Heart right ventricle (tissue), 16 donors: ENCODE data around the gene SLC6A6. TPM values are rescaled to one million over a fixed set of nuclear protein-coding genes. Genes with fewer than 3 reads are reported as not detected.
A peak's percentile ranks its signal among the peaks of the same experiment; 100 is the strongest.

Experiments
- ATAC-seq, 8 donors: fragments of 200-7000 bp; cut with Tn5 transposase; one replicate each; pipeline ENCODE4 v1.9.1; 2020; ENCODE audit warnings: mild to moderate bottlenecking in 8 of 8, moderate library complexity in 8 of 8, moderate number of reproducible peaks in 1 of 8
- DNase-seq, 2 donors: peaks; one replicate each; pipeline ENCODE4 v3.0.0-alpha.2; 2020
- H3K27ac ChIP-seq, 10 donors: fragments of 200-600 bp; sonication (generic) in 2 of 10; one replicate each; pipeline versions ENCODE4 v1.5.0 to v1.8.0; 2020 to 2022; ENCODE audit warnings: mild to moderate bottlenecking in 3 of 10
- H3K27me3 ChIP-seq, 7 donors: fragments of 200-600 bp; one replicate each; pipeline ENCODE4 v1.8.0; 2021 to 2022; ENCODE audit warnings: mild to moderate bottlenecking in 2 of 7
- H3K36me3 ChIP-seq, 9 donors: fragments of 200-600 bp; sonication (generic) in 1 of 9; one replicate each; pipeline versions ENCODE4 v1.5.0 to v1.8.0; 2020 to 2022; ENCODE audit warnings: mild to moderate bottlenecking in 2 of 9
- H3K4me1 ChIP-seq, 9 donors: fragments of 200-600 bp; sonication (generic) in 1 of 9; one replicate each; pipeline versions ENCODE4 v1.5.0 to v1.8.0; 2020 to 2022; ENCODE audit warnings: mild to moderate bottlenecking in 4 of 9
- H3K4me3 ChIP-seq, 10 donors: fragments of 200-600 bp; sonication (generic) in 2 of 10; one replicate each; pipeline versions ENCODE4 v1.5.0 to v1.8.0; 2020 to 2022; ENCODE audit warnings: mild to moderate bottlenecking in 7 of 10, moderate library complexity in 2 of 10
- H3K9me3 ChIP-seq, 11 donors: fragments of 200-600 bp in 10 of 11; sonication (generic) in 2 of 11; one replicate each; pipeline versions ENCODE4 v1.5.0 to v1.8.0; 2013 to 2022; ENCODE audit warnings: mild to moderate bottlenecking in 2 of 11, control low read depth in 1 of 11, moderate library complexity in 1 of 11
- WGBS, 2 donors: extraction: QIAGEN DNeasy Blood & Tissue Kit; methylation state at CpG; one replicate each; pipeline ENCODE4 v1.1.7; 2013; ENCODE audit warnings: inconsistent platforms in 1 of 2; 5-methylcytosine and 5-hydroxymethylcytosine counted together
- intact Hi-C, 10 donors: fragments of 100-400 bp; cut with DNase I; formaldehyde crosslinking; loops; one replicate each; pipeline versions ENCODE4 v1.11.1 to v1.14.2; 2022
- polyA plus RNA-seq, 2 donors: library from polyadenylated mRNA; stranded (reverse); fragments of 200-250 nt; gene quantifications; one replicate each; pipeline ENCODE4 v1.2.3, GENCODE V29; 2013
- total RNA-seq, 10 donors: library from RNA; stranded (reverse); fragmentation: NEBNext Ultra II Directional in 3 of 10; extraction: Animal tissue kit (Norgen Biotek cat#: 25700) in 3 of 10; gene quantifications; one replicate each; pipeline versions ENCODE4 v1.2.1 to v1.2.4, GENCODE V29; 2021 to 2023
- TF ChIP-seq, protein P1 (sequence below), 9 donors: fragments of 200-600 bp; sonication (generic) in 2 of 9; IDR thresholded peaks; one replicate each; pipeline versions ENCODE4 v1.5.0 to v1.8.0; 2021 to 2022; ENCODE audit warnings: antibody characterized with exemption in 9 of 9, mild to moderate bottlenecking in 5 of 9, moderate library complexity in 1 of 9
- donor health status: Arrhythmogenic right ventricular cardiomyopathy.
- donor health status: ischemic (EF 13 %, LVEDD 7.1; RV severe dilation, severe dysfunction).
- donor health status: healthy with polysubstance abuse.
- donor health status: DM: no; HTN: yes; CAD: no.
- donor health status: DM: no; HTN: no; CAD: no.
- donor health status: ischemic (EF 25% LVEDD 6.9; RV normal size, moderate dysfunction).
- donor health status: ischemic (EF 25% LVEDD 5.7; RV mildly dilated, moderate dysfunction).
- donor health status: healthy.
- donor health status: DM: yes; HTN: yes; CAD: no.
- donor health status: Ischemic cardiomyopathy.
- donor health status: ischemic (EF 35%, LVEDD 5.7; RV mildly dilated, moderate dysfunction).
- donor health status: nonischemic (EF 11% LVEDD 7.7; RV severe dilation, severe dysfunction).
- donor health status: DM: yes; HTN: yes; CAD: no.
- donor health status: PGD.
- donor health status: ischemic (EF 29% LVEDD 5.4; RV normal size, mild dysfunction).
- donor health status: nonischemic (EF 23%, LVEDD 6.1; RV moderate dilation, normal function).

SLC6A6 gene
- total and polyA plus RNA-seq, 12 donors, result 7.7 to 68.7 (median 44.0) TPM

DNA sequence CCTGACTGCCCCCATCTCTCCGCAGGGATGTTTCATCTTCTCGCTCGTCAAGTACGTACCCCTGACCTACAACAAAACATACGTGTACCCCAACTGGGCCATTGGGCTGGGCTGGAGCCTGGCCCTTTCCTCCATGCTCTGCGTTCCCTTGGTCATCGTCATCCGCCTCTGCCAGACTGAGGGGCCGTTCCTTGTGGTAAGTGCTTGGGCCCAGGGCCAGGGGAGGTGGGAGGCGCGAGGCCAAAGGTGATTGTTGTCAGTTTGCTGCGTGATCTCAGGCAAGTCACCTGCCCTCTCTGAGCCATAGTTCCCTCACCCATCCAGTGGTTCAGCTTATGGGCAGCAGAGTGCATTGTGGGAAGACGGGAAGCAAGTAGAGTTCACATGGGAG lies 79.2 kb downstream of the SLC6A6 start:
- WGBS, 2 donors, result 93 to 94% methylated on average over 13 of the region's 13 CpGs
- ATAC-seq (no peak), DNase-seq (no peak)
- Histone ChIP-seq H3K27me3 (peaks cover 0 to 9% (median 0%) of the 10 kb centered on the region in 7 donors), H3K9me3 (no peaks in the 10 kb centered on the region), H3K4me3 (no peak overlapping the region), H3K4me1 (peaks cover 5 to 48% (median 32%) of the 10 kb centered on the region in 9 donors), H3K36me3 (peaks cover 0 to 100% (median 24%) of the 10 kb centered on the region in 9 donors), H3K27ac (peak overlapping the region in 4 of 10 donors; percentile 15 to 48 (median 28))
- TF ChIP-seq, protein P1, sequence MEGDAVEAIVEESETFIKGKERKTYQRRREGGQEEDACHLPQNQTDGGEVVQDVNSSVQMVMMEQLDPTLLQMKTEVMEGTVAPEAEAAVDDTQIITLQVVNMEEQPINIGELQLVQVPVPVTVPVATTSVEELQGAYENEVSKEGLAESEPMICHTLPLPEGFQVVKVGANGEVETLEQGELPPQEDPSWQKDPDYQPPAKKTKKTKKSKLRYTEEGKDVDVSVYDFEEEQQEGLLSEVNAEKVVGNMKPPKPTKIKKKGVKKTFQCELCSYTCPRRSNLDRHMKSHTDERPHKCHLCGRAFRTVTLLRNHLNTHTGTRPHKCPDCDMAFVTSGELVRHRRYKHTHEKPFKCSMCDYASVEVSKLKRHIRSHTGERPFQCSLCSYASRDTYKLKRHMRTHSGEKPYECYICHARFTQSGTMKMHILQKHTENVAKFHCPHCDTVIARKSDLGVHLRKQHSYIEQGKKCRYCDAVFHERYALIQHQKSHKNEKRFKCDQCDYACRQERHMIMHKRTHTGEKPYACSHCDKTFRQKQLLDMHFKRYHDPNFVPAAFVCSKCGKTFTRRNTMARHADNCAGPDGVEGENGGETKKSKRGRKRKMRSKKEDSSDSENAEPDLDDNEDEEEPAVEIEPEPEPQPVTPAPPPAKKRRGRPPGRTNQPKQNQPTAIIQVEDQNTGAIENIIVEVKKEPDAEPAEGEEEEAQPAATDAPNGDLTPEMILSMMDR (IDR thresholded peaks at IDR 0.05), result no peak
- intact Hi-C loops, result loop anchor here in 1 of 10 donors (5.0 kb wide), 1 partner anchor 39 kb away; no protein-coding TSS in a partner anchor

DNA sequence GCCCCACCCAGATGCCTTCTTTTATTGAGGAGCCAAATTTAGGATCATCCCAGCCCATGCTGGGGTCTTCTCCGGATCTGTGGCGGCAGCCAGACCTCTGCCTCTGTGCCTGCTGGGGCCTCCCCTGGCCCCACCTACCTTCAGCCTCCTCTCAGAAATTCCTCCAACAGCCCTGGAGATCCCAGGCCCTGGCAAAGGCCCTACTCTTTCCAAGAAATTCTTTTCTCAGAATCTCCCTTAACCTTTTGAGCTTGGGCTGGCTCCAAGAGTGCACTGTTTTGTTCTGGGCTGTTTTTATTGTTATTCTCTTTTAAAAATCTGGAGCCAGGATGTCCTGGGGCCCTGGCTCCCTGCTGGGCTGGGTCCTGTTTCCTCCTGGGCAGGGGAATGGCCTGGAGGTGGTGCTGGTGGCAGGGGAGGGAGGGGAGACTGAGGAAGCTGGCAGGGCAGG lies 79.9 kb downstream of the SLC6A6 start:
- intact Hi-C loops, result loop anchor here in 1 of 10 donors (5.0 kb wide), 1 partner anchor 40 kb away; no protein-coding TSS in a partner anchor
- Histone ChIP-seq H3K36me3 (peaks cover 0 to 100% (median 23%) of the 10 kb centered on the region in 9 donors), H3K27me3 (peaks cover 0 to 9% (median 0%) of the 10 kb centered on the region in 7 donors), H3K4me1 (peaks cover 5 to 53% (median 32%) of the 10 kb centered on the region in 9 donors), H3K27ac (peak overlapping the region in 4 of 10 donors; percentile 15 to 52 (median 32)), H3K9me3 (no peaks in the 10 kb centered on the region), H3K4me3 (no peak overlapping the region)
- WGBS, 2 donors, result 50 to 61% methylated on average over 2 of the region's 2 CpGs
- TF ChIP-seq, protein P1 (IDR thresholded peaks at IDR 0.05), result peak in 1 of 9 donors; percentile 12
- DNase-seq (peak; percentile 38 to 66), ATAC-seq (peak; percentile 20 to 72 (median 64))

DNA sequence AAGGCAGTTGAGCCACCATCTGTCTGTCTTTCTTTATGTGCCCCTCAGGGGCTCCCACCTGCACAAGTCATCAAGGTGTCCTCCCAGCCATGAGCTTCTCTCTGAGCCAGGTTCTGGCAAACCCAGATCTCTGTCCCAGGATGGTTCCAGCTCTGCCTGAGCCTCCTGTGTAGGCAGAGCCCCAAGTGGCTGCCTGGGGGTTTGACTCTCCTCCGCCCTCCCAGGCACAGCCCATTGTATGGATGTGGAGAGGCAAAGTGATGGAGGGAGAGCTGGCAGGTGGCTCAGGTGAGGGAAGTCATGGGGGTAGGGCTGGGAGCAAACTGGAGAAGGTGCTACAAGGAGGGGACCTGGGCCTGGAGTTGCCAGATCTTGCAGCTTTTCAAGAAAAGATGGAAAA lies 80.9 kb downstream of the SLC6A6 start:
- H3K27me3 ChIP-seq, result peaks cover 0 to 9% (median 0%) of the 10 kb centered on the region in 7 donors
- H3K4me1 ChIP-seq, result peaks cover 5 to 62% (median 39%) of the 10 kb centered on the region in 9 donors
- peaks cover 0 to 100% (median 19%) of the 10 kb centered on the region in 9 donors for H3K36me3 ChIP-seq
- TF ChIP-seq, protein P1 (IDR thresholded peaks at IDR 0.05), result no peak
- H3K4me3 ChIP-seq, result no peak overlapping the region
- 97 to 100% methylated on average over 1 of the region's 1 CpG for WGBS, 2 donors
- H3K9me3 ChIP-seq, result no peaks in the 10 kb centered on the region
- H3K27ac ChIP-seq, result peak overlapping the region in 3 of 10 donors; percentile 15 to 52 (median 15)
- intact Hi-C loops, result loop anchor here in 1 of 10 donors (5.0 kb wide), 1 partner anchor 41 kb away; no protein-coding TSS in a partner anchor
- ATAC-seq (no peak), DNase-seq (no peak)

DNA sequence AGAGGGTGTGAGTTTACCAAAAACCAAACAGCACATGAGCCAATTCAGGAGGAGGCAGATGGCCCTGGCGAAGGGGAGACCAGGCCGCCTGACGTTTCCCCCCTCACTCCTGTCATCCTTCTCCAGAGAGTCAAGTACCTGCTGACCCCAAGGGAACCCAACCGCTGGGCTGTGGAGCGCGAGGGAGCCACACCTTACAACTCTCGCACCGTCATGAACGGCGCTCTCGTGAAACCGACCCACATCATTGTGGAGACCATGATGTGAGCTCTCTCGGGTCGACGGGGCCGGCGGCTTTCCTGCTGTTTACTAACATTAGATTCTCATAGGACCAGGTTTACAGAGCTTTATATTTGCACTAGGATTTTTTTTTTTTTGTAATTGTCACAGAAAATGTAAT lies 82.3 kb downstream of the SLC6A6 start:
- intact Hi-C loops, result loop anchor here in 1 of 10 donors (5.0 kb wide), 1 partner anchor 42 kb away; no protein-coding TSS in a partner anchor
- H3K27me3 ChIP-seq, result peaks cover 0 to 9% (median 0%) of the 10 kb centered on the region in 7 donors
- no peak overlapping the region for H3K27ac ChIP-seq
- DNase-seq, result no peak
- H3K36me3 ChIP-seq, result peaks cover 0 to 100% (median 14%) of the 10 kb centered on the region in 9 donors
- TF ChIP-seq, protein P1 (IDR thresholded peaks at IDR 0.05), result no peak
- H3K9me3 ChIP-seq, result no peaks in the 10 kb centered on the region
- 91 to 93% methylated on average over 17 of the region's 17 CpGs for WGBS, 2 donors
- no peak for ATAC-seq
- H3K4me1 ChIP-seq, result peaks cover 5 to 57% (median 37%) of the 10 kb centered on the region in 9 donors
- H3K4me3 ChIP-seq, result no peak overlapping the region
